ENCODE measurements around the gene ELOVL7. TPM values are rescaled to one million over a fixed set of nuclear protein-coding genes. Genes with fewer than 3 reads are reported as not detected.
"Not testable (repeated sequence)": the region's sequence is repeated elsewhere in the genome, so short reads cannot be mapped to it uniquely, and the experiment has no call there.

Gene ELOVL7
- total RNA-seq, 1 experiment from 2014 or later, result 4.4 TPM

DNA sequence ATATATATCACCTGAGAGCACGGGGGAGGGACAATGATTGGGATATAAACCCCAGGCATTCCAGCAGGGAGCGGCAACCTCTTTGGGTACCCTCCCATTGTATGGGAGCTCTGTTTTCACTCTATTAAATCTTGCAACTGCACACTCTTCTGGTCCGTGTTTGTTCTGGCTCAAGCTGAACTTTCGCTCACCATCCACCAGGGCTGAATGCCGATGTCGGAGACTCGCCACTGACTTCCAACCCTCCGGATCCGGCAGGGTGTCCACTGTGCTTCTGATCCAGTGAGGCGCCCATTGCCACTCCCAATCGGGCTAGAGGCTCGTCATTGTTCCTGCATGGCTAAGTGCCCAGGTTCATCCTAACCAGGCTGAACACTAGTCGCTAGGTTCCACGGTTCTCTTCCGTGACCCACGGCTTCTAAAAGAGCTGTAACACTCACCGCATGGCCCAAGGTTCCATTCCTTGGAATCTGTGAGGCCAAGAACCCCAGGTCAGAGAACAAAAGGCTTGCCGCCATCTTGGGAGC lies 48.6 kb downstream of the ELOVL7 start:
- DNase-seq (ENCODE audit: low spot score), result not testable (repeated sequence)

DNA sequence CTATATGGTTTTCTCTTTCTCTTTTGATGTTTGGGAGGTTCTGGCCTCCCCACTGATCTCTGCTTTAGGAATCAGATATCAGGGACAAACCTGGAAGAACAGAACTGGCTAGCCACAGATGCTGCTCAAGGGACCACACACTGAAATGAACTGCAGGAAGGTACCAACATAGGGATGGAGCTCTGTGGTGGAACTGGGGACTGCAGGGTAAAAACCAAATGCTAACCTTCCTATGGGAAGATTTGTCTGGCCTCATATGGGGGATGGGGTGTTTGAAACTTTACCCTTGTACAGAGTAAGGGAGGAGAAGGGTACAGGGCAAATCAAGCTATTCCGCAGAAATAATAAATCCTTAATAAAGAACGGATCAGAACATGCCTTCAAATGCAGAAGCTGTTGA lies 49.4 kb downstream of the ELOVL7 start:
- DNase-seq (ENCODE audit: low spot score), result no peak

DNA sequence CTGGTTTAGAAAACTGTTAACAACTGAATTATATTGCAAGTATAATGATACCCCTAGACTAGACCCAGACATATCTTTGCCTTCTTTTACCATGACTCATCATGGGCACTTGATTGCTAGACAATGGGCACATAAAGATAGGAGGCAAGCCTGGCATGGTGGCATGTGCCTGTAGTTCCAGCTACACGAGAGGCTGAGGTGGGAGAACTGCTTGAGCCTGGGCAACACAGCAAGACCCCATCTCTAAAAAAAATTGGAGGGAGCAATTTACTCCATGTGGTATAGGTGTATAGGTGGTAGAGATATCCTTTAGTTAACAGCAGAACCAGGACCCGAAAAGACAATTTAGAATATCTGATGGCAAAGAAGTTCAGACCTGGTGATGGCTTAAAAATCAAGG lies 51.6 kb downstream of the ELOVL7 start:
- DNase-seq (ENCODE audit: low spot score), result no peak

DNA sequence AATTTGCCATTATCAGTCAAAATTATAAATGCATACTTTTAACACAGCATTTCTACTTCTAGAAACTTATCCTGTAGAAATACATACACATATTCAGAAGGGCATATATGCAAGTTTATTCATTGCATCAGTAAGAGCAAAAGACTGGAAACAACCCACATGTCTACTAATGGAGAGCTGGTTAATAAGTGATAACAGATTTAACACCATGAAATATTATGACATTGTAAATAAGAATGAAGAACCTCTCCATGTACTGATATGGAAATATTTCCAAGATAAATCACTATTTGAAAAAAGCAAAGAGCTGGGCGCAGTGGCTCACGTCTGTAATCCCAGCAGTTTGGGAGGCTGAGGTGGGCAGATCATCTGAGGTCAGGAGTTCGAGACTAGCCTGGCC lies 54.5 kb downstream of the ELOVL7 start:
- DNase-seq (ENCODE audit: low spot score), result no peak

DNA sequence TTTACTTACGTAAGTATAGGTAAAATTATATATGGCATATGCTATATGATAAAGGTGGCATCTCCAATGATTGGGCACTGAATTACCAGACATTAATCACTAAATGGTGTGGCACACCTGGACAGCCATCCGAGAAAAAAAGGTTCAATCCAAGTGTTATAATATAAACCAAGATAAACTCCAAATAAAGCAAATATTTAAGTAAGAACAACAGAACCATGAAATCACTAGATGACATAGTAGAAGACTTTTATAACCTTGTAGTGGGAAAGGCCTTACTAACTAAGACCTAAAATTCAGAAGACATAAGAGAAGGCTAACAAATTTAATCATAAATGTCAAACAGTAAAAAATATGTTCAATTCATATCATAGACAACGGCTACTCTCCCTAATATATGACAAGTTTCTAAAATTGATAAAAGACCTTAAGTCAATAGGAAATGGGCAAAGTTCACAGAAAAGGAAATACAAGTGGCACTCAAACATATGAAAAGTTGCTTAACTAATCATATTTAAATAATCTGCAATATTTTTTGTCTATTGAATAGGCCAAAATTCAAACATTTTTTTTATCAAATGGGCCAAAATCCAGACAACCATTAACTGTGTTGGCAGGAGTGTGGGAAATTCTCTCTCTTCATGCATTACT lies 55.1 kb downstream of the ELOVL7 start:
- DNase-seq (ENCODE audit: low spot score), result no peak

DNA sequence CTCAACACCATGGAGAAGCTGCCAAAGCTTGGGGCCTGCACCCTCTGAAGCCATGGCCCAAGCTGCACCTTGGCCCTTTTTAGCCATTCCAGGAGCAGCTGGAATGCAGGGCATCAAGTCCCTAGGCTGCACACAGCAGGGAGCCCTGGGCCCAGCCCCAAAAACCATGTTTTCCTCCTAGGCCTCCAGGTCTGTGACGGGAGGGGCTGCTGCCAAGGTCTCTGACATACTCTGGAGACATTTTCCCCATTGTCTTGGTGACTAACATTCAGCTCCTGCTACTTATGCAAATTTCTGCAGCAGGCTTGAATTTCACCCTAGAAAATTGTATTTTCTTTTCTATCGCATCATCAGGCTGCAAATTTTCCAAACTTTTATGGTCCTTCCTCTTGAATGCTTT lies 64.6 kb downstream of the ELOVL7 start:
- no peak for DNase-seq (ENCODE audit: low spot score)

DNA sequence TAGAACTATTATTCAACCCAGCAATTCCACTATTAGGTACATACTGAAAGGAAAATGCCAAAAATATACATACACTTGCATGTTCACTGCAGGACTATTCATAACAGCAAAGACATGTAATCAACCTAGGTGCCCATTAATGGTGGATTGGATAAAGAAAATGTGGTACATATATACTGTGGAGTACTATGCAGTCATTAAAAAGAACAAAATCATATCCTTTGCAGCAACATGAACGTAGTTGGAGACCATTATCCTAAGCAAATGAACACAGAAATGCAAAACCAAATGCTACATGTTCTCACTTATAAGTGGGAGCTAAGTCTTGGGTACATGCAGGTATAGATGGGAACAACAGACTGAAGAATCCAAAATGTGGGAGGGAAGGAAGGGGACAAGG lies 67.7 kb downstream of the ELOVL7 start:
- DNase-seq (ENCODE audit: low spot score), result no peak

DNA sequence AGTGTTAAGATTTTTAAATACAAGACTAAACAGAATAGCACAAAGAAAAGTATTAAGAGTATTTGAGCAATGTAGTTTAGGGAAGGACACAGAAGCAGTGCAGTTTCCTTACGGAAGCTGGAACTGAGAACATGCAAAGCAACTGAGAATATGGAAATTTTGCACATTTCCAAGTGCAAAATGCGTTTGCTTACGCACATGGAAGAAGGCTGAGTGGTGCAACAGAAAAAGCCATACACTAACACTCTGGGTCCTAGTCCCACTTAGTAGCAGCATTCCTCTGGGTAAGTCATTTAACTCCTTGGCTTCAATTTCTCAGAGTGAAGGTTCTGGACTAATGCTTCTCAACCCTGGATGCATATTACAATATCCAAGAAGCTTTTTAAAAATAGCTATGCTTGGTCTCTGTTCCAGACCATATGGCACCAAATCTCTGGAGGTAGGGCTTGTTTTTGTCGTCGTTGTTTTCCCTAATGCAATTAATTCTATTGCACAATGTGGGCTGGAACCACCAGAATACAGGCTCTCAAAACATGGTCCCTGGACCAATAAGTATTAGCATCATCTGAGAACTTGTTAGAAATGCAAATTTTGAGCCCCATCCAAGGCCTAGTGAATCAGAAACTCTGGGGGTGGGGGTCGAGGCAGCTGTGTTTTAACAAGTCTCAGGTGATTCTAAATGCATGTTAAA lies 78.9 kb downstream of the ELOVL7 start:
- no peak for DNase-seq (ENCODE audit: low spot score)

DNA sequence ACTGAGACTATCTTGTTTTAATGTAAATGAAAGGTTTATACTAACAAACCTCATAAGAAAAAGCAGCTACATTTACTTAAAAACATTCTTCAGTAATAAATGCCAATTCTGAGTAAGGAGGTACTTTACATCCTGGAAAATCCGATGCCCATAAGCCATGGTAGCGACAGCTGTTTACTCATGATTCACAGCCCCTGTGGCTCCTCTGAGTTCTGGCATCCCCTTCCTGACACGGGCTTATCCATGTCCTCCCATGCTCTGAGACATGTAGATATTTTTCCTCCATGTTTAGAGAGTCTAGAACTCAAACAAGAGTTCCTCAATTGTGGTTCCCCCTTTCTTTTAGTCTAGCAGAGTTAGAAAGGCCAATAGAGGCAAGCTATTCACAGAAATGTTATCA lies 81.0 kb downstream of the ELOVL7 start:
- DNase-seq (ENCODE audit: low spot score), result no peak

DNA sequence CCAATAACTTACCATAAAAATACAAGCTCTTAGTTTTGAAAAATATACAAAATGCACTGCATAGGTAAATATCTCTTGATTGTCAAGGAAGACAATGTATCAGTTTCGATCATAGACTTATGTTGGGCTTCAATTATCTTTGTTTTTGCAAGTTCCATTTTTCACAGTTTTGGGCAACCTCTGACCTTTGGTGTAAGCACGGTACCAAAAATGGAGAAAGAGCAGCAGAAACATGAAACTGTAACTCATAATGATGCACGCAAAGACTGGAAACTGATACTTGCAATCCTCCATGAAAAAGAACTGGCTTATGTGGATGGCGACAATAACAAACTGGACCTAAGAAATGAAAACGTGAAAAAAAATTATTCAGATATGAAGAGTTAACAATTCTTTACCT lies 89.6 kb downstream of the ELOVL7 start:
- no peak for DNase-seq (ENCODE audit: low spot score)

DNA sequence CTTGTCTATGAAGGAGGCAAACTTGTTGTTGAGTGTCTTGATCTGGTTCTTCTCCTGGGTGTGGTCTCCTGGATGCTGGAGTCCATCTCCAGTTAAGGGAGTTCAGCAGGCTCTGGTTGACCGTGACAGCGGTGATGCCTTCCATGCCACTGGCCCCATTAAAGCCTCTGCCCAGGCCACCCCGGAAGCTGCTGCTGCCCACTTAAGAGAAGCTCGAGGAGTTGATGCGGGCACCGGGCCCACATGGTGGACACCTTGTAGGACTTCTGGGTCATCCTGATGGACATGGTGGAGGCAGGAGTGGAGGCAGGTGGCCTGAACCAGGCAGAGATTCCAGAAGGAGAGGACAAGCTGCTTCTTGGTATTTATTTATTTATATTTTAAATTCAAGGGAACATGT lies 99.4 kb downstream of the ELOVL7 start:
- DNase-seq (ENCODE audit: low spot score), result no peak

DNA sequence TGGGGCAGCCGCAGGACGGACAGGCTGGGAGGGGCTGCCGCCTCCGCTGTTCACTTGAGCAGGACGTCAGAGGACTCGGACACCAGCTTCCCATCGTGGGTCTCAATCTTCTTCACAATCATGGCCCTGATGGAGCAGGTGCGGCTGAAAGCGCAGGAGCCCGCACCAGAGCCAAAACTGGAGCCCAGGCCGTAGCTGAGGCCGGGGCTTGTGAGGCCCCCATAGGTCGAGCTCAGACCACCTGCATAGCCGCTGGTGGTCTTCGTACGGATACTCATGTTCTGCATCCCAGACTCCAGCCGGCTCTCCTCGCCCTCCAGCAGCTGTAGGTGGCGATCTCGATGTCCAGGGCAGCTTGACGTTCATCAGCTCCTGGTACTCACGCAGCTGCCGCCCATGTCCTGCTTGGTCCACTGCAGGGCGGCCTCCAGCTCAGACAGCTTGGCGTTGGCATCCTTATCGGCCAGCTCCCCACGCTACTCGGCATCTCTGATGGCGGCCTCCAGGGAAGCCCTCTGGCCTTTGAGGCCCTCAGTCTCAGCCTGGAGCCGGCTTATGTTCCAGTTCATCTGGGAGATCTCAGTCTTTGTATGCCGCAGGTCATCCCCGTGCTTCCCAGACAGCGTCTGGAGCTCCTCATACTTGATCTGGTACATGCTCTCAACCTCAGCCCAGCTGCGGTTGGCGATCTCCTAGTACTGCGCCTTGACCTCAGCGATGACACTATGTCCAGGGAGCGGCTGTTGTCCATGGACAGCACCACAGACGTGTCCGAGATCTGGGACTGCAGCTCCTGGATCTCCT lies 100.4 kb downstream of the ELOVL7 start:
- DNase-seq (ENCODE audit: low spot score), result no peak

DNA sequence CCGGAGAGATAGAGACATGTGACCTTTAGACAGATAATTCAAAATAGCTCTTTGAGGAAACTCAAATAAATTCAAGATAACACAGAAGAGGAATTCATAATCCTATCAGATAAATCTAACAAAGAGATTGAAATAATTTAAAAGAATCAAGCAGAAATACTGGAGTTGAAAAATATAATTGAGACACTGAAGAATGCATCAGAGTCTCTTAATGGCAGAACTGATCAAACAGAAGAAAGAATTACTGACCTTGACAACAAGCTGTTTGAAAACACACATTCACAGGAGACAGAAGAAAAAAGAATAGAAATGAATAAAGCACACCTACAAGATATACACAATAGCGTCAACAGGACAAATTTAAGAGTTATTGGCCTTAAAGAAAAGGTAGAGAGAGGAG lies 103.7 kb downstream of the ELOVL7 start:
- DNase-seq (ENCODE audit: low spot score), result no peak

DNA sequence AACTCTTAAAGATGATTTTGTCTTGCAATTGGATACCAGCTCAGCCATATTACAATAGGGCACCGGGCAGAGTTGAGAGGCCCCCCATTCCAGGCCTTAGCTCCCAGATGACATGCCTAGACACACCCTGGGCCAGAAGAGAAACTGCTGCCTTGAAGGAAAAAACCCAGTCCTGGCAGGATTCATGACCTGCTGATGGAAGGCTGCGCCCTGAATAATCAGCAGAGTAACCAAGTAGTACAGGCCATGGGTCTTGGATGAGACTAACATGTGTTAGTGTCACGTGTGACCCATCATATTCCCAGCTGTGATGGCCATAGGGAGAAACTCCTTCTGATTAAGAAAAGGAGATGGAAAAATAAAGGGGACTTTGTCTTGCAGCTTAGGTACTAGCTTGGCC lies 105.1 kb downstream of the ELOVL7 start:
- DNase-seq (ENCODE audit: low spot score), result no peak

DNA sequence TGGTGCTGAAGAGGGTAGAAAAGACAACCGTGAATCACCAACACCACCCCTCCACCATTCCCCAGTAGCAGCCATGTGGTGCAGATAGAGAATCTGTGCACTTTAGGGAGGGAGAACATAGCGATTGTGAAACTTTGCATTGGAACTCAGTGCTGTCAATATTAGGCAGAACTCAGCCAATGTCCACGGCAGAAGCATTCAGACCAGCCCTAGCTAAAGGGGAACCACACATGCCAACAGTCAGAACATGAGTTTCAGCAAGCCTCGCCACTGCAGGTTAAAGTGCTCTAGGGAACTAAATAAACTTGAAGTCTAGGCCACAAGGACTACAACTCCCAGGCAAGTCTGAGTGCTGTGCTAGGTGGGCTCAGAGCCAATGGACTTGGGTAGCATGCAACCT lies 105.6 kb downstream of the ELOVL7 start:
- DNase-seq (ENCODE audit: low spot score), result no peak

DNA sequence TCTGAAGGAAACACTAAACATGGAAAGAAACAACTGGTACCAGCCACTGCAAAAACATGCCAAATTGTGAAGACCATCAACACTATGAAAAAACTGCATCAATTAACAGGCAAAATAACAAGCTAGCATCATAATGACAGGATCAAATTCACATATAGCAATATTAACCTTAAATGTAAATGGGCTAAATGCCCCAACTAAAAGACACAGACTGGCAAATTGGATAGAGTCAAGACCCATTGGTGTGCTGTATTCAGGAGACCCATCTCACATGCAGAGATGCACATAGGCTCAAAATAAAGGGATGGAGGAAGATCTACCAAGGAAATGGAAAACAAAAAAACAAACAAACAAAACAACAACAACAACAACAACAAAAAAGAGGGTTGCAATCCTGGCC lies 113.2 kb downstream of the ELOVL7 start:
- not testable (repeated sequence) for DNase-seq (ENCODE audit: low spot score)

DNA sequence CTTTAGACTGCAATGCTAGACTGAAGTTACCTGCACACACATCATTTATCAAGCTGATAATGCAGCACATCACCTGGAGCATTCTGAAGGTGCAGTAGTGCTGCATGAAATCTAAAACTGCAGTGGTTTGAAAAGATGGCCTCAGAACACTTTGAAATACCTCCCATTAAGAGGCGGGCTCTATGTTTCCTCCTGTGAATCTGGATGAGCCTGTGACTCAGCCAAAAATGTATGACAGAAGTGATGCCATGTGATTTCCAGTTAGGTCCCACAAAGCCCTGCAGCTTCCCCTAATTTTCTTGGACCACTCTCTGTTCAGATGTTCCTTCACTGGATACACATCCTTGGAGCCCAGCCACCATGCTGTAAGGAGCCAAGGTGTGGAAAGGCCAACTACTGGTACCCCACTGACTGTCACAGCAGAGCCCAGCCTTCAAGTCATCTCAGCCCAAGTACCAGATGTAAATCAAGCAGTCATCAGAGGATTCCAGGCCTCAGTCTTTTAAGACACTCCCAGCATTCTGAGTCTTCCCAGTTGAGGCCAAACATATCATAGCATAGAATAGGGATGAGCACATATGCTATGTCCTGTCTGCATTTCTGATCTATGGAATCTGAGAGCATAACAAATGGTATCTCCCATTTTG lies 116.9 kb downstream of the ELOVL7 start:
- no peak for DNase-seq (ENCODE audit: low spot score)

DNA sequence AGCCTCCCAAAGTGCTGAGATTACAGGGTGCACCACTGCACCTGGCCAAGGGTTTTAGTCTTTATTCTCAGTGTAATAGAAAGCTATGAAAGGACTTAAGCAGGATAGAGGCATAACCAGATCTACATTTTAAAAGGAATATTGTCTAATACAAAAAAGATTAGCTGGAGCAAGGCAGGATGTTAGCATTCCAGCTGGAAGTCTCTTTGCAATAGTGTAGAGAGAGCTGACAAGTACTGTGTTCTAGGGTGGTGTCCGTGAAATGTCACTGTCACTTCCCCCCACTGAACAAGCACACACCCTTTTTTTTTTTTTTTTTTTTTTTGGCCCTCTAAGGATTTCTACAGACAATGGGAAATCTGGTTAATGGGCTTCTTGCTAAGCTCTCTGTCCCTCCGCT lies 119.9 kb downstream of the ELOVL7 start:
- no peak for DNase-seq (ENCODE audit: low spot score)

DNA sequence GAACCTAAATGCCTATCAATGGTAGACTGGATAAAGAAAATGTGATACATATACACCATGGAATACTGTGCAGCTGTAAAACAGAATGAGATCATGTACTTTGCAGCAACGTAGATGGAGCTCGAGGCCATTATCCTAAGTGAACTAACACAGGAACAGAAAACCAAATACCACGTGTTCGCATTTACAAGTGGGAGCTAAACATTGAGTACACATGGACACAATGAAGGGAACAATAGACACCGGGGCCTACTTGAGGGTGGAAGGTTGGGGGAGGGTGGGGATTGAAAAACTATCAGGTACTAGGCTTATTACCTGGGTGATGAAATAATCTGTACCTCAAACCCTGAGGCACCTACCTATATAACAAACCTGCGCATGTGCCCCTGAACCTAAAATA lies 121.7 kb downstream of the ELOVL7 start:
- no peak for DNase-seq (ENCODE audit: low spot score)

DNA sequence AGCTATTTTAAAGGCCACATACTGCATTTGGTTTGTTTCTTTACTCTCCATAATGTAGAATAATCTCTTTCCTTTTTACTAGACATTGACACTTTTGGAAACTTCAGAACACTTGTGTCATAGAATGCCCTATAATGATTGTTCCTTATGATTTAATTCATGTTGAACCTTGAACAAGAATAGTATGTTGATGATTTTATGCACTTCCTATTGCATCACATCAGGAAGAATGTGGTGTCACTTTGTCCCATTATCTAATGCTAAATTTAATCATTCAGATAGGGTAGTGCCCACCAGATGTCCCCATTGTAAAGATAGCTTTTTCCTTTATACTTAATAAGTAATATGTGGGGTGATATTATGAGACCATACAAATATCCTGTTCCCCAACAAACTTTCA lies 124.7 kb downstream of the ELOVL7 start:
- DNase-seq (ENCODE audit: low spot score), result no peak

DNA sequence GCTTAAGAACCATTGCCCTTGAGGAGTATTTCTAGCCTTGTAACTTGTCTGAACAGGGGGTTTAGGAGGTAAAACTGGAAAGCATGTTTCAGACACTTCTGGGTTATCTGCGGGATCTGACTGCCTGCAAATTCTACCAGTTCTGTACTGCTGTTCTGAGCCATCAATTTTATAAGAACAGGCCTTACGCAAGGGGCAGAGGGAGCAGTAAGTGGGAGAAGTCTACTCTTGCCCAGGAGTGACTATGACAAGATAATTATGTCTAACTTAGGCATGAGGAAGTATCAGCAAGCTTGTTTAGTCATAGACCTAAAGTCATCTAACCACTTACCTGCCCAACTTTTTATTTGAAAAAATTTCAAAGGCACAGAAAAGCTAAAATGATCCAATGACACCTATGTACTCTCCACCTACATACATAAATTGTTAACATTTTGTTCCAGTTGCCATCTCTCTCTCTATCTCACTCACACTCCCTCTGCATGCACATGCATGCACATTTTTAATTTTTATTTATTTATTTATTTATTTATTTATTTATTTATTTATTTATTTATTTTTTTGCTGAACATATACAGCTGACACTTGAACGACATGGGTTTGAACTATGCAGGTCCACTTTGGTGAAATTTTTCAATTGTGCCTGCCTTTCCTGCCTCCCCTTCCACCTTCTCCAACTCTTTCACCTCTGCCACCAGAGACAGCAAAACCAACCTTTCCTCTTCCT lies 125.7 kb downstream of the ELOVL7 start:
- DNase-seq (ENCODE audit: low spot score), result no peak

Measured in HT-29 (cell line).